ENCODE measurements around the gene MYL6B. TPM values are rescaled to one million over a fixed set of nuclear protein-coding genes. Genes with fewer than 3 reads are reported as not detected.

Gene MYL6B
- total and polyA plus RNA-seq, 12 donors, result 31.9 to 64.0 (median 49.9) TPM

DNA sequence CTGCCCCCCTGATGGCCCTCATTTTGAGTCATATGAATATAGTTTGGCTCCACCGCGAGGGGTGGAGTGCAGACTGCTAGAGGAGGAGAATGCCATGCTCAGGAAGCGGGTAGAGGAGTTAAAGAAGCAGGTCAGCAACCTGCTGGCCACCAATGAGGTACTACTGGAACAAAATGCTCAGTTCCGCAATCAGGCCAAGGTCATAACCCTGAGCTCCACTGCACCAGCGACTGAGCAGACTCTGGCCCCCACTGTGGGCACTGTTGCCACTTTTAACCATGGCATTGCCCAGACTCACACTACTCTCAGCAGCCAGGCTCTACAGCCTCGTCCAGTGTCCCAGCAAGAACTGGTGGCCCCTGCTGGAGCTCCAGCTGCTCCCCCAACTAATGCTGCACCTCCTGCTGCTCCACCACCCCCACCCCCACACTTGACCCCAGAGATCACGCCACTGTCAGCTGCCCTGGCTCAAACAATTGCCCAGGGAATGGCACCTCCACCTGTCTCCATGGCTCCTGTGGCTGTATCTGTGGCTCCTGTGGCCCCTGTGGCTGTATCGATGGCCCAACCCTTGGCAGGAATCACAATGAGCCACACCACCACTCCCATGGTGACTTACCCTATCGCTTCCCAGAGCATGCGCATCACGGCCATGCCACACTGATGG is 31.1 kb upstream of the MYL6B start:
- DNase-seq (no peak), ATAC-seq (no peak)
- Histone ChIP-seq H3K4me1 (peaks cover 0 to 68% (median 57%) of the 10 kb centered on the region in 9 donors), H3K27me3 (no peaks in the 10 kb centered on the region), H3K27ac (peak overlapping the region in 4 of 10 donors; percentile 10 to 33 (median 17)), H3K36me3 (peaks cover 0 to 39% (median 13%) of the 10 kb centered on the region in 9 donors), H3K9me3 (no peaks in the 10 kb centered on the region), H3K4me3 (no peak overlapping the region)
- 82 to 83% methylated on average over 11 of the region's 11 CpGs for WGBS, 2 donors
- intact Hi-C loops (cut with DNase I), result loop anchor here in 6 of 10 donors (2.0 to 10.0 kb wide), 6 partner anchors 36 to 513 kb away; partner anchors contain the start of genes SMARCC2 (in 2 of the 6), SPRYD4 (in 2 of the 6), BAZ2A (in 1 of the 6) and MYL6 (in 1 of the 6)
- TF ChIP-seq, protein P1, sequence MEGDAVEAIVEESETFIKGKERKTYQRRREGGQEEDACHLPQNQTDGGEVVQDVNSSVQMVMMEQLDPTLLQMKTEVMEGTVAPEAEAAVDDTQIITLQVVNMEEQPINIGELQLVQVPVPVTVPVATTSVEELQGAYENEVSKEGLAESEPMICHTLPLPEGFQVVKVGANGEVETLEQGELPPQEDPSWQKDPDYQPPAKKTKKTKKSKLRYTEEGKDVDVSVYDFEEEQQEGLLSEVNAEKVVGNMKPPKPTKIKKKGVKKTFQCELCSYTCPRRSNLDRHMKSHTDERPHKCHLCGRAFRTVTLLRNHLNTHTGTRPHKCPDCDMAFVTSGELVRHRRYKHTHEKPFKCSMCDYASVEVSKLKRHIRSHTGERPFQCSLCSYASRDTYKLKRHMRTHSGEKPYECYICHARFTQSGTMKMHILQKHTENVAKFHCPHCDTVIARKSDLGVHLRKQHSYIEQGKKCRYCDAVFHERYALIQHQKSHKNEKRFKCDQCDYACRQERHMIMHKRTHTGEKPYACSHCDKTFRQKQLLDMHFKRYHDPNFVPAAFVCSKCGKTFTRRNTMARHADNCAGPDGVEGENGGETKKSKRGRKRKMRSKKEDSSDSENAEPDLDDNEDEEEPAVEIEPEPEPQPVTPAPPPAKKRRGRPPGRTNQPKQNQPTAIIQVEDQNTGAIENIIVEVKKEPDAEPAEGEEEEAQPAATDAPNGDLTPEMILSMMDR (IDR thresholded peaks at IDR 0.05), result no peak

DNA sequence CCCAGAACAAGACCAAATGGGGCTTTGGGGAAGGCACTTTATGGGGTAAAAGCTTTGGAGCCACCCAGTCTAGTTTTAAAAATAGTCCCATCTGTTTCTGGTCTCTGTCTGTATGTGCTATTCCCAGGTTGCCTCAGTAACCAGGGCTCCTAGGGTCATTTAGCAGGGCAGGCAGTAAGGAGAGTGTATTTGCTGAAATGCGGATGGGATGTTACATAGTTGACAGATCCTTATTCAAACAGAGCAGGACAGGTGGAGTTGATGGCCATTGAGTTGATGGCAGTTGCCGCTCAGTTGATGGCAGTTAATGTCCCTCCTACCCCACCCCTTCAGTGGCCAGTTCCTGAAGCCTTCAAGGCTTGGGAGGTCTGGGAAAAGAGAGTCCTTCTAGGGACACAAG is 29.8 kb upstream of the MYL6B start:
- Histone ChIP-seq H3K4me1 (peaks cover 6 to 77% (median 64%) of the 10 kb centered on the region in 9 donors), H3K27me3 (no peaks in the 10 kb centered on the region), H3K4me3 (no peak overlapping the region), H3K36me3 (peaks cover 0 to 39% (median 13%) of the 10 kb centered on the region in 9 donors), H3K27ac (peak overlapping the region in 6 of 10 donors; percentile 10 to 68 (median 22)), H3K9me3 (no peaks in the 10 kb centered on the region)
- DNase-seq (no peak), ATAC-seq (no peak)
- WGBS, 2 donors, result 53 to 66% methylated on average over 2 of the region's 2 CpGs
- intact Hi-C loops (cut with DNase I), result loop anchor here in 5 of 10 donors (5.0 to 10.0 kb wide), 4 partner anchors 35 to 512 kb away; partner anchors contain the start of genes SPRYD4 (in 2 of the 5), BAZ2A (in 1 of the 5), MYL6 (in 1 of the 5) and SMARCC2 (in 1 of the 5)
- TF ChIP-seq, protein P1 (IDR thresholded peaks at IDR 0.05), result no peak

DNA sequence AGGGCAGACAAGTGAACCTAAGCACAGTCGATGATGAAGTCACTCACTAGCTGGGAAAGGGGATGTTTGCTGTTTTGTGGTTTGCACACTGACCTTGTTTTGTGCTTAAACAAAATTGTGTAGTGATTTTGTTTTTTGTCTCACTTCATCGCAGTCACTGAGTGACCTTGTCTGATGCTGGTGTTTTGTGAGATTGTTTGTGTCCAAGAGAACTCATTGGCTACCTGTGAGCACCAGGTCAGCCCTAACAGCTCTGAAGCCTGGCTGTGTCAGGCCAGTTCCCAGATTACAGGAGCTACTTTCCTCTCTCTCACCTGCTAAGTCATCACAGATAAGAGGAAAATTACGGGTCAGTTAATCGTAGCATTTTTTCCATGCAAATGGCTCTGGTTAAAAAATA is 28.3 kb upstream of the MYL6B start:
- ATAC-seq (no peak), DNase-seq (no peak)
- TF ChIP-seq, protein P1 (IDR thresholded peaks at IDR 0.05), result no peak
- Histone ChIP-seq H3K9me3 (no peaks in the 10 kb centered on the region), H3K4me3 (no peak overlapping the region), H3K27me3 (no peaks in the 10 kb centered on the region), H3K27ac (no peak overlapping the region), H3K36me3 (peaks cover 0 to 39% (median 13%) of the 10 kb centered on the region in 9 donors), H3K4me1 (peaks cover 6 to 72% (median 58%) of the 10 kb centered on the region in 9 donors)
- 86 to 92% methylated on average over 4 of the region's 4 CpGs for WGBS, 2 donors
- intact Hi-C loops (cut with DNase I), result loop anchor here in 5 of 10 donors (5.0 to 10.0 kb wide), 4 partner anchors 33 to 511 kb away; partner anchors contain the start of genes SPRYD4 (in 2 of the 5), BAZ2A (in 1 of the 5), MYL6 (in 1 of the 5) and SMARCC2 (in 1 of the 5)

DNA sequence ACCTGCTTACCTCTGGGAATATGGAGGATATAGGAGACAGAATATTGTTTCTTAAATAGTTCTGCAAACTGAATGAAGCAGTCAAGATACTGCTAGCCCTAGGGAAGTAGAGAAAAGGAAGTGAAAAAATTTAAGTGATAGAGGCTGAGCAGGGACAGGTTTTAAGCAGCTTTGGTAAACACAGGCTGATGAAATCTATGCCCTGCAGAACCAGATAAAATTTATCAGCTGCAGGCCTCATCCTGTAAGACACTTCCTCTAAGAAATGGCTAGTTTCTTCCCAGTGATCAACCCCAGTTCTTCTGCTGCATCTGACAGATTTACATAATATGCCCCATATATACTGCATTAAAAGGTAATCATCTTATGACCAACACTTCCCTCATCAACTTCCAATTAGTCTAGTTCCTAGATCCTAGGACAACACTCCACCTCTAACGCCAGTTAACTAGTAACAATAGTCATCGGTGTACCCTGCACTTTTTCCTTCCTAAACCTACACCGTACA is 25.6 kb upstream of the MYL6B start:
- no peaks in the 10 kb centered on the region for H3K9me3 ChIP-seq
- WGBS, 2 donors, result 48 to 52% methylated on average over 3 of the region's 3 CpGs
- TF ChIP-seq, protein P1 (IDR thresholded peaks at IDR 0.05), result no peak
- intact Hi-C loops (cut with DNase I), result loop anchor here in 8 of 10 donors (1.0 to 10.0 kb wide), 10 partner anchors 30 to 508 kb away; partner anchors contain the start of genes MYL6 (in 5 of the 8), SMARCC2 (in 2 of the 8), SPRYD4 (in 2 of the 8) and BAZ2A (in 1 of the 8)
- DNase-seq (no peak), ATAC-seq (no peak)
- peaks cover 8 to 66% (median 51%) of the 10 kb centered on the region in 9 donors for H3K4me1 ChIP-seq
- H3K4me3 ChIP-seq, result peak overlapping the region in 6 of 10 donors; percentile 78 to 94 (median 86)
- H3K27me3 ChIP-seq, result no peaks in the 10 kb centered on the region
- peaks cover 0 to 35% (median 5%) of the 10 kb centered on the region in 9 donors for H3K36me3 ChIP-seq
- H3K27ac ChIP-seq, result peak overlapping the region; percentile 11 to 91 (median 82)

Data from heart right ventricle (tissue), 16 donors.